Vagina (tissue), 2 donors: ENCODE measurements around the gene RACK1.

Experiments used
- CTCF ChIP-seq, 3 experiments: fragments of 450-650 bp in 2 of 3; fragments of 200-600 bp in 1 of 3; sonication (generic) in 1 of 3; IDR thresholded peaks; one replicate each; pipeline ENCODE4 v1.5.1; 2017 to 2019; ENCODE audit warnings: antibody characterized with exemption in 3 of 3, mild to moderate bottlenecking in 2 of 3, moderate library complexity in 2 of 3
- POLR2A ChIP-seq, 2 donors: fragments of 450-650 bp; IDR thresholded peaks; one replicate each; pipeline ENCODE4 v1.6.1; 2017; ENCODE audit warnings: antibody characterized with exemption in 2 of 2, mild to moderate bottlenecking in 2 of 2, moderate library complexity in 2 of 2
- POLR2AphosphoS5 ChIP-seq, 2 donors: sonication (generic); formaldehyde crosslinking; IDR thresholded peaks; one replicate each; pipeline ENCODE4 v1.9.0; 2017; ENCODE audit warnings: antibody characterized with exemption in 2 of 2, mild to moderate bottlenecking in 2 of 2, low read depth in 1 of 2; ENCODE audit not compliant: insufficient read depth in 1 of 2

GRCh38 chr5:181280251-181280762, 36.6 kb upstream of the RACK1 start:
- no peak for TF ChIP-seq POLR2A (IDR thresholded peaks at IDR 0.05)
- TF ChIP-seq POLR2AphosphoS5 (IDR thresholded peaks at IDR 0.05; ENCODE audit: insufficient read depth in 1 of 2, low read depth in 1 of 2) = no peak
- TF ChIP-seq CTCF (IDR thresholded peaks at IDR 0.05) = no peak
